HEK293T (cell line): Measurements from ENCODE around the gene GARIN5A.

Experiments
- BHLHE40 ChIP-seq: fragments of 450-650 bp; IDR thresholded peaks from 2 replicates; pipeline ENCODE4 v1.6.1; 2016; ENCODE audit warnings: mild to moderate bottlenecking, moderate library complexity, borderline replicate concordance
- FOXK2 ChIP-seq: fragments of 450-650 bp; IDR thresholded peaks from 2 replicates; pipeline ENCODE4 v1.6.1; 2016; ENCODE audit warnings: mild to moderate bottlenecking
- HDGF ChIP-seq: fragments of 450-650 bp; IDR thresholded peaks from 2 replicates; pipeline ENCODE4 v1.6.1; 2017; ENCODE audit warnings: antibody characterized with exemption, borderline replicate concordance
- LEF1 ChIP-seq: fragments of 450-650 bp; IDR thresholded peaks from 2 replicates; pipeline ENCODE4 v1.6.1; 2017; ENCODE audit warnings: mild to moderate bottlenecking, borderline replicate concordance
- NFRKB ChIP-seq: fragments of 450-650 bp; IDR thresholded peaks from 2 replicates; pipeline ENCODE4 v1.6.1; 2016; ENCODE audit warnings: mild to moderate bottlenecking, moderate library complexity
- SP1 ChIP-seq: fragments of 450-650 bp; IDR thresholded peaks from 2 replicates; pipeline ENCODE4 v1.6.1; 2017
- SUZ12 ChIP-seq: fragments of 450-650 bp; IDR thresholded peaks from 2 replicates; pipeline ENCODE4 v1.6.1; 2016; ENCODE audit warnings: mild to moderate bottlenecking

- TF ChIP-seq SP1 (no peak), LEF1 (no peak), SUZ12 (no peak), NFRKB (no peak), HDGF (no peak), FOXK2 (no peak), BHLHE40 (no peak)
These were observed 25.2 kb upstream of the GARIN5A start for GRCh38 chr19:50501568-50502475.
